Sigmoid colon (tissue), 7 donors: ENCODE measurements around the gene ZBTB47. TPM values are rescaled to one million over a fixed set of nuclear protein-coding genes. Genes with fewer than 3 reads are reported as not detected.
A peak's percentile ranks its signal among the peaks of the same experiment; 100 is the strongest.

Experiments
- DNase-seq: peaks from one replicate; pipeline ENCODE4 v3.0.0-alpha.2; 2019
- H3K27ac ChIP-seq, 4 donors: fragments of 200-600 bp; sonication (generic); one replicate each; pipeline ENCODE4 v1.5.1; 2016 to 2019; ENCODE audit warnings: mild to moderate bottlenecking in 1 of 4
- H3K27me3 ChIP-seq, 3 donors: fragments of 200-600 bp; sonication (generic); one replicate each; pipeline ENCODE4 v1.5.1; 2019; ENCODE audit warnings: mild to moderate bottlenecking in 1 of 3
- H3K36me3 ChIP-seq, 4 donors: fragments of 200-600 bp; sonication (generic); one replicate each; pipeline ENCODE4 v1.5.1; 2016 to 2019
- H3K4me1 ChIP-seq, 4 donors: fragments of 200-600 bp; sonication (generic); one replicate each; pipeline ENCODE4 v1.5.1; 2017 to 2019
- H3K4me3 ChIP-seq, 4 donors: fragments of 200-600 bp; sonication (generic); one replicate each; pipeline ENCODE4 v1.5.1; 2017 to 2019; ENCODE audit warnings: mild to moderate bottlenecking in 2 of 4, moderate library complexity in 1 of 4
- H3K9me3 ChIP-seq, 4 donors: fragments of 200-600 bp in 3 of 4; sonication (generic) in 3 of 4; one replicate each; pipeline versions ENCODE4 v1.5.1 to v1.6.1; 2013 to 2019
- CTCF ChIP-seq, 4 experiments: fragments of 450-650 bp in 3 of 4; fragments of 200-600 bp in 1 of 4; IDR thresholded peaks; one replicate each; pipeline ENCODE4 v1.5.1; 2016 to 2019; ENCODE audit warnings: antibody characterized with exemption in 4 of 4, mild to moderate bottlenecking in 3 of 4, moderate library complexity in 2 of 4
- EP300 ChIP-seq, 4 donors: sonication (generic); formaldehyde crosslinking; IDR thresholded peaks; one replicate each; pipeline ENCODE4 v1.6.1; 2017; ENCODE audit warnings: antibody characterized with exemption in 4 of 4
- POLR2A ChIP-seq, 2 donors: fragments of 450-650 bp; IDR thresholded peaks; one replicate each; pipeline ENCODE4 v1.6.1; 2016; ENCODE audit warnings: antibody characterized with exemption in 2 of 2, mild to moderate bottlenecking in 2 of 2, moderate library complexity in 2 of 2
- POLR2AphosphoS5 ChIP-seq, 4 donors: sonication (generic); formaldehyde crosslinking; IDR thresholded peaks; one replicate each; pipeline ENCODE4 v1.6.1; 2017; ENCODE audit warnings: antibody characterized with exemption in 4 of 4
- WGBS, 2 donors: extraction: QIAGEN DNeasy Blood & Tissue Kit; methylation state at CpG; one replicate each; pipeline ENCODE4 v1.1.7; 2013; 5-methylcytosine and 5-hydroxymethylcytosine counted together
- intact Hi-C: fragments of 100-400 bp; cut with DNase I; formaldehyde crosslinking; loops from one replicate; pipeline ENCODE4 v1.15.1; 2023
- polyA plus RNA-seq, 3 donors: library from polyadenylated mRNA; stranded (reverse); fragments of 200-250 nt; gene quantifications; one replicate each; pipeline ENCODE4 v1.2.3, GENCODE V29; 2013
- total RNA-seq, 4 donors: library from RNA; depleted of rRNA; stranded (reverse); fragments of >200 nt; gene quantifications; one replicate each; pipeline ENCODE4 v1.1.0, GENCODE V29; 2016
- donor health status: healthy with polysubstance abuse.
- donor health status: Bipolar disorder and iron deficiency.
- donor health status: healthy.

The ZBTB47 gene
- total and polyA plus RNA-seq, 7 donors, result 6.2 to 74.8 (median 34.9) TPM

GRCh38 chr3:42640771-42641370, 12.6 kb upstream of the ZBTB47 start:
- H3K4me3 ChIP-seq, result no peak overlapping the region
- H3K4me1 ChIP-seq, result no peaks in the 10 kb centered on the region
- peaks cover 36 to 98% (median 61%) of the 10 kb centered on the region in 4 donors for H3K36me3 ChIP-seq
- no peaks in the 10 kb centered on the region for H3K9me3 ChIP-seq
- intact Hi-C loops, result no loop called here
- H3K27ac ChIP-seq, result no peak overlapping the region
- no peaks in the 10 kb centered on the region for H3K27me3 ChIP-seq
- DNase-seq, result no peak
- WGBS, 2 donors, result 88 to 92% methylated on average over 6 of the region's 6 CpGs
- no peak for TF ChIP-seq POLR2AphosphoS5 (IDR thresholded peaks at IDR 0.05)
- no peak for TF ChIP-seq POLR2A (IDR thresholded peaks at IDR 0.05)
- TF ChIP-seq EP300 (IDR thresholded peaks at IDR 0.05), result no peak
- no peak for TF ChIP-seq CTCF (IDR thresholded peaks at IDR 0.05)

GRCh38 chr3:42647821-42648459, 5.6 kb upstream of the ZBTB47 start:
- no peaks in the 10 kb centered on the region for H3K9me3 ChIP-seq
- no peak for DNase-seq
- intact Hi-C loops, result no loop called here
- no peaks in the 10 kb centered on the region for H3K27me3 ChIP-seq
- no peak overlapping the region for H3K27ac ChIP-seq
- WGBS, 2 donors, result 84 to 89% methylated on average over 5 of the region's 5 CpGs
- peaks cover 0 to 44% (median 37%) of the 10 kb centered on the region in 4 donors for H3K4me1 ChIP-seq
- no peak for TF ChIP-seq CTCF (IDR thresholded peaks at IDR 0.05)
- TF ChIP-seq EP300 (IDR thresholded peaks at IDR 0.05), result no peak
- TF ChIP-seq POLR2AphosphoS5 (IDR thresholded peaks at IDR 0.05), result no peak
- TF ChIP-seq POLR2A (IDR thresholded peaks at IDR 0.05), result no peak
- H3K36me3 ChIP-seq, result peaks cover 6 to 70% (median 16%) of the 10 kb centered on the region in 4 donors
- no peak overlapping the region for H3K4me3 ChIP-seq

- Histone ChIP-seq H3K9me3 (no peaks in the 10 kb centered on the region), H3K4me1 (peaks cover 0 to 51% (median 43%) of the 10 kb centered on the region in 4 donors), H3K4me3 (no peak overlapping the region), H3K36me3 (peaks cover 0 to 59% (median 7%) of the 10 kb centered on the region in 4 donors), H3K27ac (no peak overlapping the region), H3K27me3 (no peaks in the 10 kb centered on the region)
- intact Hi-C loops, result no loop called here
- WGBS, 2 donors, result 82 to 89% methylated on average over 2 of the region's 2 CpGs
- DNase-seq, result no peak
- no peak for TF ChIP-seq POLR2AphosphoS5 (IDR thresholded peaks at IDR 0.05)
- no peak for TF ChIP-seq POLR2A (IDR thresholded peaks at IDR 0.05)
- TF ChIP-seq CTCF (IDR thresholded peaks at IDR 0.05), result no peak
- no peak for TF ChIP-seq EP300 (IDR thresholded peaks at IDR 0.05)
Measured at GRCh38 chr3:42649006-42649405, 4.5 kb upstream of the ZBTB47 start.

GRCh38 chr3:42649783-42650182, 3.7 kb upstream of the ZBTB47 start:
- H3K27me3 ChIP-seq, result no peaks in the 10 kb centered on the region
- H3K36me3 ChIP-seq, result peaks cover 0 to 51% (median 4%) of the 10 kb centered on the region in 4 donors
- DNase-seq, result no peak
- no peak overlapping the region for H3K4me3 ChIP-seq
- no peaks in the 10 kb centered on the region for H3K9me3 ChIP-seq
- no peak for TF ChIP-seq POLR2AphosphoS5 (IDR thresholded peaks at IDR 0.05)
- no peak for TF ChIP-seq CTCF (IDR thresholded peaks at IDR 0.05)
- TF ChIP-seq EP300 (IDR thresholded peaks at IDR 0.05), result no peak
- TF ChIP-seq POLR2A (IDR thresholded peaks at IDR 0.05), result no peak
- 82 to 89% methylated on average over 4 of the region's 4 CpGs for WGBS, 2 donors
- intact Hi-C loops, result loop anchor here (5.0 kb wide), 1 partner anchor 67 kb away; the partner anchor contains the start of gene SEC22C
- H3K4me1 ChIP-seq, result peaks cover 0 to 52% (median 44%) of the 10 kb centered on the region in 4 donors
- H3K27ac ChIP-seq, result peak overlapping the region in 1 of 4 donors; percentile 96
